HG03432 (cell line): ENCODE data around the gene RPS19.
A peak's percentile ranks its signal among the peaks of the same experiment; 100 is the strongest.

Source experiments
- ATAC-seq: cut with Tn5 transposase; IDR thresholded peaks from one replicate; pipeline ENCODE4 v1.9.1; 2021; ENCODE audit warnings: mild to moderate bottlenecking, moderate library complexity; ENCODE audit not compliant: unreplicated experiment

RPS19 gene

DNA sequence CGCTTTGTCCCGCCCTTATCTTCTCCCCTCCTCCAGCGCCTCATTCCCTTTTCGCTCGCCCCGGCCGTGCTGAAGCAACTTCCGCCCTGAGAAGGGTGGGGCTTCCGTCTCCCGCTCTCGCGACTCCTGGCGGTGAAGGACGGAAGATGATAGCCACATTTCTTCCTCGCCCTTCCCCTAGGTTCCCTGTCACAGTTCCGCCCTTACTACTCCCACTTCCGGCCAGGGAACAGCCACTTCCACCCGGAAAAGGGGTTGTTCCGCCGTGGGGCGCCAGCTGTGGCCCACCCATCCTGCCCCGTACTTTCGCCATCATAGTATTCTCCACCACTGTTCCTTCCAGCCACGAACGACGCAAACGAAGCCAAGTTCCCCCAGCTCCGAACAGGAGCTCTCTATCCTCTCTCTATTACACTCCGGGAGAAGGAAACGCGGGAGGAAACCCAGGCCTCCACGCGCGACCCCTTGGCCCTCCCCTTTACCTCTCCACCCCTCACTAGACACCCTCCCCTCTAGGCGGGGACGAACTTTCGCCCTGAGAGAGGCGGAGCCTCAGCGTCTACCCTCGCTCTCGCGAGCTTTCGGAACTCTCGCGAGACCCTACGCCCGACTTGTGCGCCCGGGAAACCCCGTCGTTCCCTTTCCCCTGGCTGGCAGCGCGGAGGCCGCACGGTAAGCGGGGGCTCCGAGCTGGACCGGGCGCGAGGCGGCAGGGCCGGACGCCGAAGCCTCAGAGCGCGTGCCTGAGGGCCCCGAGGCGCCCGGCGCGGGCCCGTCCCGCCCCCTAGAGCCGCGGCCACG, at the start of gene RPS19:
Gene RPS19, plus strand, starts transcription at position 638 of the 801 bp plus-strand sequence. CDS start 520 bp downstream, outside the sequence.
- peak; percentile 77 for ATAC-seq

DNA sequence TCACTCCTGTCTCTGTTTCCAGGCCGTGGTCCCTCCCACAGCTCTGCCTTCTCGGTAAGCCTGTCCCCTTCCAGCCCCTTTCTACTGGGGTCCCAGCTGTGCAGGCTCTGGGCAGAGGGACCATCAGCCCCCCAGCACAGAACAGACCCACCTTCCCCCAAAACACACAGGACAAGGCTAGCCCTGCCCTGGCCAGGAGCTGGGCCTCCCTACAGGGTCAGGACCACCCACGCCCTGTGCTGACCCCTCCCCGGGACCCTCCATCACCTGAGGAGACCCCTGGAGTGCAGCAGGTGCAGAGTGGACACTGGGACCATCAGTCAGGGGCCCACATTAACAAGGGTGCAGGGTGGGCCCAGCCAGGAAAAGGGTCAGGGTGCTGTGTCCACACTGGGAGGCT, 49.8 kb upstream of the RPS19 start:
- no peak for ATAC-seq

DNA sequence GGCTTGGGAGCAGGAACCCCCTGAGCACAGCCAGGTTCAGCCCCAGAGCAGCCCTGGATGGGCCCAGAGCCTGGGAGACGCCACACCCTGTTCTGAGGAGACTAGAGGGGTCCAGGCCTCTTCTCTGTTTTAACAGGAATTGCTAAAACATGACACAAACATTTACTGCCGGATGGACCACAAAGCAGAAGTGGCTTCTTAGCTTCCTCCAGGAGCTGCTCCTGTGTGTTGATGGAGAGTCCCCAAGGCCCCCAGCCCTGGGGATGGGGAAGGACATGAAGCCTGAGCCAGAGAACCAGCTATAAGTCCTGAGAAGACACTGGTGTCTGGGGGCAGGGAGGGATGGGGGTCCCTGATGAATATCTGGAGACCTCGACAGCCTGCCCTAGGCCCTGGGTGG, 49.0 kb upstream of the RPS19 start:
- no peak for ATAC-seq

DNA sequence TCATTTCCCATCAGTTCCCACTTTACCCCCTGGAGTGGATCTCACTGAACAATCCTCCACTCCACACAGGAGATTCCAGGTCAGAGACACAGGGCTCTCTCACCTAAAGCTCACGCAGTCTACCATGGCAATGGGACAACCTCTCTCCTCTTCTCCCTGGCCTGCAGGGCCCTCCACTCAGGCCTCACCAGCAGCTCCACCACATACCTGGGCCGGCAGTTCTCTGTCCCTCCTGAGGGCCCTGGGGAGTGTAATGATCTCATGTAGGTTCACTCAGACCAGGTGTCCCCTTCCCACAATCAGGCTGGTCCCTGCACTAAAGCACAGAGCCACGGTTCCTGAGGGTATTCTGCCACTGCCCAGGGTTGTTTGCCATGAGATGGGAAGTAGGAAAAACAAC, 48.1 kb upstream of the RPS19 start:
- ATAC-seq, result no peak

DNA sequence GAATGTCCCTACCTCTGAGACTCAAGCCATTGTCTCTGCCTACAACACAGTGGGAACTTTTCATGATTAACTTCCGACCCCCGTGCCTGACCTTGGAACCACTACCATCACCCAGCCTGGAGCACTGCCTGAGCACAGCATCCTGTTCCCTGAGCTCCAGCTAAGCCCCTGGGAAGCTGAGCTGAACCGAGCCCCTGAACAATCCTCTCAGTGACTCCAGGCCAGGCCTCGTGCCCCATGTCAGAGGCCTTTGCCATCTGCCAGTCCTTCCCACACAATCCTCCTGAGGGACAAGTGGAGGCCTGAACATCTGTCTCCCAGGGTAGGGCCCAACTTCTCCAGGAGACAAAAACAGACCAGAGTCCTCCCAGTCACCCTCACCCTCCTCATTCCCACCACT, 46.1 kb upstream of the RPS19 start:
- ATAC-seq, result no peak

DNA sequence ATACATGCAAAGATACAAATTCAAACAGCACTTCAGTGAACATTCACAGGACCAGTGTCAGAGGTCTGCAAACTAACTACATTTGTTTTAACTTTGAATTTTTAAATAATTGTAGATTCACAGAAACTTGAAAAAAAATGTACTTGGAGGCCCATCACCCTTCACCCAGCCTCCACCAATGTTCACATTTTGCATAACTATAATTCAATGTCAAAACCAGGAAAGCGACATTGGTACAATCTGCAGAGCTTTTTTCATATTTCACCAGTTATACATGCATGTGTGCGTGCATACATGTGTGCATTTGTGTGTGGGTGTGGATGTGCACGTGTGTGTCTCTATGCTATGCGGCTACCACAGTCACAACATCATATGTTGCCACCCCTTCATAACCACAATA, 44.8 kb upstream of the RPS19 start:
- ATAC-seq, result no peak

DNA sequence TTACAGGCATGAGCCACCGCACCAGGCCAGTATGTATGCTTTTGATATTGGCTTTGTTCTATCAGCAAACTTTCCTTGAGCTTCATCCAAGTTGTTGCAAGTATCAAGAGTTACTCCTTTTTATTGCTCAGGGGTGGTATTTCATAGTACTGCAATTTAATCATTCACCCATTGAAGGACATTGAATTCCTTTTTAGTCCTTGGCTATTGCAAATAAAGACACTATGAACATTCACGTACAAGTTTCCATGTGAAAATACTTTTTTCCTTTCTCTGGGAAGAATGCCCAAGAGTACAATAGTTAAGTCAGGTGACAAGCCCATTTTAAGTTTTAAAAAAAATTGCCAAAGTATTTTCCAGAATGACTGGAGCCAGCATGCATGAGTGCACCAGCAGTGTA, 43.3 kb upstream of the RPS19 start:
- no peak for ATAC-seq

DNA sequence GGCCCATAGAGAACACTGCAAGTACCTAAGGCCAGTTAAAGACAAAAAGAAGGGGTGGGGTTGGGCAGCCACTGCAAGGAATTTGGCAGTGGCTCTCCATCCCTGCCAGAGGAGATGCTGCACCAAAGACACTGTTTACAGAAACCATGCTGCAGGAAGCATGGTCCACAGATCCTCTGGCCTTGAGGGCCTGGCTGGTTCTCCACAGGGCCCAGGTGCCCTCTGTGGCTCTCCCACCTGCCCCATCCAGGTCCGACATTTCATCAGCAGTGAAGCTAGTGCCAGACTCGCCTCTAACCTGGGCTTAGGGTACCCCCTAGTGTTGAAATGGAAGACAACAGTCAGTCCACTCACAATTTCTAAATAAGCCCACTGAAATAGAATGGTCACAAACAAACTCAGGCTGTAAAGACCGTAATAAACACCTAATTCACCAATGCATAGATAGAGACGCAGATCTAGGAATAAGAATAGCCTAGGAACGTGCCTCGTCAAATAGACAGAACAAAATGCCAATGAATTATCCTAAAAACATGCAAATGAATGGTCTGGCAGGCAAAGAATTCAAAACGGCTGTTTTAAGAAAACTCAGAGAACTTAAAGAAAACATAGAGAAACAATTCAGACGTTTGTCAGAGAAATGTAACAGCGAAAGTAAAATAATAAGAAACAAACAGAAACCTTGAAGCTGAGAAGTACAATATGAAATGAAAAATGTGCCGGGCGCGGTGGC, 38.9 kb upstream of the RPS19 start:
- no peak for ATAC-seq

DNA sequence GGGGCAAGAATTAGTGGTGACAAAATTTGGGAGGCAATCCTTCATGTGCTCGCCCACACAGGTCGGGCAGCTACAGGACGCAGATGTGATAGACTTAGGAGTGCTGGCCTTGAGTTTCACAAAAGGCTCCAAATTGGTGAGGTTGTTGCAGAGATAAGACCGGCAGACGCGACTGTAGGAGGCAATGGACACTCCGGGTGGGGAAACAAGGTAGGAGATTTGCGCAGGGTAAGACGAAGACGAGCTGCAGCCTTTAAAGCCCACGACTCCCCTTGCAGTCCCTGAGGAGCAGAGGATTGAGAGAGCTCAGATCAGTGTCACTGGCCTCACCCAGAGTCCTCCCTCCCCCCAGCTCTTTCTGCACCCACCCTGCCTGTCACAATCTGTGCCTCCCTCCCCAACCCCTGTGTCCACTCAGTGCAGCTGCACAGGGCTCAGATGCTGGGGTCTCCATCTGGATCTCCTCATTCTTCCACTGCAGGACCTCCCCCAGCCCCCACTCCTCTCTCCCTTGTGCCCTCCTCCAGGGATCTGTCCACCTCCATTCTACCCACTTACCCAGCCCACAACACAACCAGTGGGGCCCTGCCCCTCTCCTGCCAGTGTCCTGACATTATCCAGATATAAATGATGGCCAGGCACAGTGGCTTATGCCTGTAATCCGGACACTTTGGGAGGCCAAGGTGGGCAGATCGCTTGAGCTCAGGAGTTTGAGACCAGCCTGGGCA, 21.9 kb upstream of the RPS19 start:
- no peak for ATAC-seq

DNA sequence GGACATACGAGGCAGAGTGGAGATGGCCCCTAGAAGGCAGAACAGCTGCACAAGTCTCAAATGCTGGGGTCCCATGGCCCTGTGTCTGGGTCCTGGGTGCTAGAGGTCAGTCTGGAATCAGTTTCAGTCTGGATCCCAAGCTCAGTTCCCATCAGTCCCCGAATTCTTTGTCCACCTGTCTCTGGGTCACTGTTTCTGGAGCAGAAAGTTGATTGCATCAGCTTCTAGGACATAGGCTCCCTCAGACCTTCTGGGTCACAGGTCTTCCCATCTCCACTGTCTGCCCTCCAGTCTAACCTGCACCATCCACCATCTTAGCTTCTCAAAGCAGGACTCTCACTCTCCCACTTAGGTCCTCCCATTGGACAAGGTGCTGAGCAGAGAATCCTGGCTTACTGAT, 20.8 kb upstream of the RPS19 start:
- ATAC-seq, result no peak

DNA sequence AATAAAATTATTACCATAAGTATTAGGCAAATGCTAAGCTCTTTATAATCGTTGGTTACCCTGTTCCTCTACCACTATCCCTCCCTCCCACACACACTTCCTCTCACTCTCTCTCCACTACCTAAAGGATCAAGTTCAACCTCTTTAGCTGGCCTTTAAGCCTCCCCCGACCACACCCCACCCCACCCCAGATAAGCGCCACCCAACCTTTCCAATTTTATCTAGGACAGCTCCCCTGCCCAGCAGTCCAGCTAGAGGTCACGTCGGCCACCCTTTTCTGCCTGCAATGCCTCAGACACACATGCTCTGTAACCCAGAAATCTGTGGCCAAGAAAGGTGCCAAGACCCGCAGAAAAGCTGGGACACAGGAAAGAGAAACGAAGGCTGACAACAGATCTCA, 16.7 kb upstream of the RPS19 start:
- ATAC-seq, result no peak

DNA sequence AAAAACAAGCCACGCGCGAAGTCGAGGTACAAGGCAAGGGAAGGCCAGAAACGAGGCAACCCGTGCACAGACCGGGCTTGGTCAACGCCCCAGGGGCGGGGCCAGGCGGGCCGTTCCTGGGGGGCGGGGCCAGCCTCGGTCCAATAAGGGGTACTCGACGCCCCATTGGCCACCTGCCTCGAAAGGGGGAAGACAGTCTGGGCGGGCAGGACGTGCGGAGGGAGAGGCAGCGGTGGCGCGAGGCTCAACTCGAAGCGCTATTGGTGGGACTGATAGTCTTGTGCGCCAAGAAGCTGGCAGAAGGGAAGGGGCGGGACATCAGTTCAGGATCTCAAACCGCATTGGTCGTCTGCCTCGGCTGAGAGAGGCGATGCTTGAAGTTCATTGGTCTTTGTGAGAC, 15.5 kb upstream of the RPS19 start, which contains the start of gene LYPD4:
Gene LYPD4, minus strand, starts transcription at position 83 of the 400 bp plus-strand sequence. CDS start 5,398 bp downstream, outside the sequence.
- ATAC-seq, result no peak

DNA sequence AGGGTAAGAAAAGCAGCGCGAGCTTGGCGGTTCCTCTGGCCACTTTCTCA, 15.2 kb upstream of the RPS19 start, which contains the start of gene DMRTC2:
Gene DMRTC2, plus strand, starts transcription at position 42 of the 50 bp plus-strand sequence. CDS start 2,387 bp downstream, outside the sequence.
- ATAC-seq, result no peak

DNA sequence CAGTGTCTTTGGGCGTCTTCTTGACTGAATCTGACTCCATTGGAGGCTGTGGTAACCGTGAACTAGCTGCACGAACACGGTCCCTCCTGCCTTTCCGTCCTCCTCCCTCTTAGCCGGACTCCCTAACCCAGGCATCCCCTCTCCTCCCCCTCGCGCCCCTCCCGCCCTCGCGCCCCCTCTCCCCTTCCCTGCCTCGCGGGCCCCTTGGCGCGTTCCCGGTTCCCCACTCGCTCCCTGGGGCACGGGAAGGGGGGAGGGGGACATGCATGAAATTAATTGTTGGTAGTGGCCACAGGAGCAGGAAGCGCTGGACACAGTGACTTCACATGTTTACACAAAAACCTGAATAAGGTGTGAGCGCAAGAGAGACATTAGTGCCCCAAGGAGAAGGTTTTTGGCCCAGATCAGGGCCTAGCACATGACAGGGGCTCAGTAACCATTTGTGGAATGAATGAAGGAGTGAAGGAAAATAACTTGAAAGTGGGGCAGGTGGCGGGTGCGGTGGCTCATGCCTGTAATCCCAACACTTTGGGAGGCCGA, 14.9 kb upstream of the RPS19 start:
- no peak for ATAC-seq

DNA sequence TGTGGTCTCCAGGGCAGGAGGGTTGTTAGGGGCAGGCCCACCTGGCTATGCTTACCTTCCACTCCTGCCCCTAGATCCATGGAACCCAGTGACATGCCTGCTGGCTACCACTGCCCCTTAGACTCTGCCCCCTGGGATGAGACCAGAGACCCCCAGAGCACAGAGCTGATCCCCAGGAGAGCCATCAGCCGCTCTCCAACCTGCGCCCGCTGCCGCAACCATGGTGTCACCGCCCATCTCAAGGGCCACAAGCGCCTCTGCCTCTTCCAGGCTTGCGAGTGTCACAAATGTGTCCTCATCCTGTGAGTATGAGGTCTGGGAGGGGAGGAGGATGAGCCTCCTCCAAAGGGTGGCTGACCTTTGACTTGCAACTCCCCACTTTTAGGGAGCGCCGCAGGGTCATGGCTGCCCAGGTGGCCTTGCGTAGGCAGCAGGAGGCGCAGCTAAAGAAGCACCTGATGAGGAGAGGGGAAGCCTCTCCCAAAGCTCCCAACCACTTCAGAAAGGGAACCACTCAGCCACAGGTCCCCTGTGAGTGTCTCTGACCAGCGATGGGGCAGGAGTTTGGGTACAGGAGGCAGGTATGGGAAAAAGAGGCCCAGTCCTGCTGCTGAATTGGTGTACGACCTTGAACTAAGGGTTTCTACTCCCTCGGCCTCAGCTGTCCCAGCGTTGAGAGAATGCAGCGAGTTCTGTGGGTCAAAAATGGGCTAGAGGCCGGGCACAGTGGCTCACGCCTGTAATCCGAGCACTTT, 12.5 kb upstream of the RPS19 start:
- ATAC-seq, result no peak

DNA sequence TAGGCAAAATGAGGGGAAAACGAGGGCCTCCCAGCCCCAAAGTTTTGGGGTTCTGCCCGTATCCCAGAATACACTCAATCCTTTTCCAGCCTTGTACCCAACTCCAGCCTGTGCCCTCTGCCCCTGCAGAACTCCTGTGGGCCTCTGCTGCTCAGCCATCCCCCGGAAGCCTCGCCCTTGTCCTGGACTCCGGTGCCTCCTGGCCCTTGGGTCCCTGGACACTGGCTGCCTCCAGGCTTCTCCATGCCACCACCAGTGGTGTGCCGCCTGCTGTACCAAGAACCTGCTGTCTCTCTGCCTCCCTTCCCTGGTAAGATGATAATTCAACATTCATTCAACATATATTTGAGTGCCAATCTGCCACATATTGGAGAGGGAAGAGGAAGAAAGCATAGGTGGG, 11.4 kb upstream of the RPS19 start:
- no peak for ATAC-seq

DNA sequence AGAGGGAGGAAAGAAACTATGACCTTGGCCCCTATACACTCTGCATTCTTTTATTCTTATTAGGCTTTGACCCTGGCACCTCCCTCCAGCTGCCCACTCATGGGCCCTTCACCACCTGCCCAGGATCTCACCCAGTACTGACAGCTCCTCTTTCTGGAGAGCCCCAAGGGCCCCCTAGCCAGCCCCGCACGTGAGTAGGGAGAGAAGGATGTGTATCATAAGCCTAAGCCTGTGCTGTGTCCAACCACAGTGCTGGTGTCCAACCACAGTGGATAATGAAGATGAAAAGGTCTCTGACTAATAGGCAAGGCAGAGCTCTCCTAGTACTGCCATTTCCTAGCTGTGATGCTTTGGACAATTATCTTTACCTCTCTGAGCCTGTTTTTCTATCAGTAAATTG, 11.0 kb upstream of the RPS19 start:
- ATAC-seq, result no peak

DNA sequence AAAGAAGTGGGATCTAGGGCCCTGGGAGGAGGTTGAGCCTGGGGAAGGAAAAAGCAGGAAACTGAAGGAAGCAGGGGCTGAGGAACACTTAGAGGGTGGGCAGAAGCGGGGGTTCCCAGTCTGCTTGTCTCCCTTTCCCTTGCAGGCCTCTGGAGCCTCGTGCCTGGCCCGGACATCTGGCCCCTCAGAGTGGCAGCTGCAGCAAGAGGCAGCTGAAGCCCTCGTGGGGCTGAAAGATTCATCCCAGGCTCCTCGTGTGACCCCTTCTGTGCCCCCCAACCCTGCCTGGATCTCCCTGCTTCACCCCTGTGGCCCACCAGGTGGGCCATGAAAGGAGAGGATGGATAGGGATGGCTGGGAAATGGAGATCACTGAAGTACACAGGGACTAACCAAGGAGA, 9.7 kb upstream of the RPS19 start:
- no peak for ATAC-seq

DNA sequence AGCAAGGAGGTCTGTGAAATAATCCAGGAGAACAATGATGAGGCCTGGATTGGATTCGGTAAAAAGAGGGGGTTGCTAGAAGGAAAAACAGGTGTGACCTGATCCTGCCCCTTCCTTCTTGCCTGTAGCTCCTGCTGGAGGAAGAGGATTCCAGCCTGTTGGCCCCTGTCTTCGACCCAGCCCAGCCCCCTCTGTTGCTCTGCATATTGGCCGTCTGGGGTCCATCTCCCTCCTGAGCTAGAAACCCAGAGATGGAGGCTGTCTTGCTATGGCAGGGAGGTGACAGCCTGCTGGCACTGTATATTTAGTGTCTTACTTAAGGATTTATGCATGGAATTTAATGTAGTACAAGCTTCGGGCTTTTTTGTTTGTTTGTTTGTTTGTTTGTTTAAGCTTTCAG, 8.6 kb upstream of the RPS19 start:
- no peak for ATAC-seq

DNA sequence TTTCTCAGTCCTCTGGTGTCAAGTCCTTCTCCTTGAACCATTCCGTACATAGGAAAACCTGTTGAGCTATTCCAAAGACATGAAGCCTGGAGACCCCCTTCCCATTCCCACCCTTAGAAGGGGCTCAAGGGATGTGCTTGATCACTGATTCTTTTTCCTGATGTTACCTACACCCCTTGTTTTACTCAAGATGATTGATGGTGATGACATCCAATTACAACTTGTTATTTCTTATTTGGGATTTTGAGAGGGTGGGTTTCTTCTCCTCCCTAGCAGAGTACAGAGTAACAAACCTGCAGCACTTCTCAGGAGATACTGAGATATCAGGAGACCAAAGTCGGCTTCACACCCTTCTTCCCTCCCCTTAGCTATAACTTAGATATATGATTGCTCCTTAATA, 6.7 kb upstream of the RPS19 start:
- ATAC-seq, result no peak

DNA sequence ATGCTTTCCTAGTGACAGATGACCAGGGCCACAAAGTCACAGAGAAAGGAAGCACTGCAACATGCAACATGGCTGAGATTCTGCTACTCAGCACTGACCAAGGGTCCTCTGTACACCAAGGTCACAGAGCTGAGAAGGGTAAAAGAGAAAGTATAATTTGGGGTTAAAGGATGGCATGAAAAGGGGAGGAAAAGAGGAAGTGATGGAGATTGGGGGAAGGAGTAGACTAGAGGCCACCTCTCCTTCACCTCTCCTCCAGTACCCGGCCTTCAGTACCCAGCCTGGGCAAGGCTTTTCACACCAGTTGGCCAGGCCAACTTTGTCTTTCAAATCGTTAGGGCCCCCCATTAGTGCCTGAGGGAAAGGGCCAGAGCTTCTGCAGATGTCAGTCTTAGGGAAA, 6.3 kb upstream of the RPS19 start:
- no peak for ATAC-seq
